ENCODE measurements around the gene C20orf144. TPM values are rescaled to one million over a fixed set of nuclear protein-coding genes. Genes with fewer than 3 reads are reported as not detected.

C20orf144 gene
- total RNA-seq, 1 experiment from 2014 or later = not detected

- Histone ChIP-seq H3K4me1 (ENCODE audit: control insufficient read depth, insufficient read depth, low read length) (peaks cover 13% of the 10 kb centered on the region), H3K36me3 (ENCODE audit: control insufficient read depth, insufficient read depth, low read length) (peaks cover 6% of the 10 kb centered on the region; the same call in 1 of the 2 replicates), H3K27ac (ENCODE audit: low read length) (no peak overlapping the region), H3K27me3 (ENCODE audit: control insufficient read depth, insufficient read depth, low read length) (no peaks in the 10 kb centered on the region), H3K9me3 (ENCODE audit: control insufficient read depth, insufficient read depth, low read depth, low read length) (no peaks in the 10 kb centered on the region), H3K4me3 (ENCODE audit: low read depth in 2 of 2, low read length in 2 of 2) (no peak overlapping the region)
- no peak for TF ChIP-seq CTCF (IDR thresholded peaks at IDR 0.05)
- ChIA-PET CTCF (no interaction called here), POLR2A (no interaction called here)
- intact Hi-C loops (cut with micrococcal nuclease; ENCODE audit: unreplicated experiment) (no loop called here), in situ Hi-C loops (cut with HindIII; ENCODE audit: low pct_unique_long_range_greater_than_20kb, low sequenced_read_pairs) (no loop called here)
- no TSS peak for BruUV-seq (replicated peaks)
- ATAC-seq (no peak), DNase-seq (ENCODE audit: low read depth, low spot score) (no peak)
These were observed 7.9 kb downstream of the C20orf144 start for GRCh38 chr20:33669873-33670640.

- Histone ChIP-seq H3K4me3 (ENCODE audit: low read depth in 2 of 2, low read length in 2 of 2) (no peak overlapping the region), H3K27me3 (ENCODE audit: control insufficient read depth, insufficient read depth, low read length) (no peaks in the 10 kb centered on the region), H3K9me3 (ENCODE audit: control insufficient read depth, insufficient read depth, low read depth, low read length) (no peaks in the 10 kb centered on the region), H3K36me3 (ENCODE audit: control insufficient read depth, insufficient read depth, low read length) (peaks cover 6% of the 10 kb centered on the region; the same call in 1 of the 2 replicates), H3K4me1 (ENCODE audit: control insufficient read depth, insufficient read depth, low read length) (peaks cover 22% of the 10 kb centered on the region), H3K27ac (ENCODE audit: low read length) (no peak overlapping the region)
- intact Hi-C loops (cut with micrococcal nuclease; ENCODE audit: unreplicated experiment) (no loop called here), in situ Hi-C loops (cut with HindIII; ENCODE audit: low pct_unique_long_range_greater_than_20kb, low sequenced_read_pairs) (no loop called here)
- ATAC-seq = no peak
- TF ChIP-seq TCF7L2 (IDR thresholded peaks at IDR 0.05; ENCODE audit: low read depth, low read length) = no peak
- DNase-seq (ENCODE audit: low read depth, low spot score) = no peak
- ChIA-PET POLR2A (no interaction called here), CTCF (interaction anchor here (0.6 kb wide), 1 partner anchor 62 kb away, joined by 5 read pairs; no protein-coding TSS in a partner anchor)
- BruUV-seq (replicated peaks) = no TSS peak
These were observed 8.8 kb downstream of the C20orf144 start for GRCh38 chr20:33670715-33671499.

GRCh38 chr20:33671573-33672288 is 9.6 kb downstream of the C20orf144 start:
- POLR2A ChIA-PET = interaction anchor here (0.6 kb wide), 1 partner anchor 71 kb away, joined by 11 read pairs; no protein-coding TSS in a partner anchor
- TF ChIP-seq SIN3A (IDR thresholded peaks at IDR 0.05; ENCODE audit: borderline replicate concordance, insufficient read depth, low read depth, low read length) = no peak
- TF ChIP-seq CTCF (IDR thresholded peaks at IDR 0.05) = no peak
- TF ChIP-seq REST (IDR thresholded peaks at IDR 0.05; ENCODE audit: insufficient read depth in 1 of 2, low read depth in 2 of 2, low read length in 1 of 2) = no peak
- CTCF ChIA-PET = interaction anchor here (0.6 kb wide), 1 partner anchor 61 kb away, joined by 5 read pairs; no protein-coding TSS in a partner anchor
- Histone ChIP-seq H3K4me3 (ENCODE audit: low read depth in 2 of 2, low read length in 2 of 2) (no peak overlapping the region), H3K27me3 (ENCODE audit: control insufficient read depth, insufficient read depth, low read length) (no peaks in the 10 kb centered on the region), H3K9me3 (ENCODE audit: control insufficient read depth, insufficient read depth, low read depth, low read length) (no peaks in the 10 kb centered on the region), H3K36me3 (ENCODE audit: control insufficient read depth, insufficient read depth, low read length) (peaks cover 6% of the 10 kb centered on the region; the same call in 1 of the 2 replicates), H3K27ac (ENCODE audit: low read length) (no peak overlapping the region), H3K4me1 (ENCODE audit: control insufficient read depth, insufficient read depth, low read length) (peaks cover 24% of the 10 kb centered on the region)
- intact Hi-C loops (cut with micrococcal nuclease; ENCODE audit: unreplicated experiment) = no loop called here
- no peak for ATAC-seq
- in situ Hi-C loops (cut with HindIII; ENCODE audit: low pct_unique_long_range_greater_than_20kb, low sequenced_read_pairs) = no loop called here
- TSS peak; percentile 76 for BruUV-seq (replicated peaks)
- DNase-seq (ENCODE audit: low read depth, low spot score) = no peak
